Common myeloid progenitor, CD34-positive (primary cell): Measurements from ENCODE around the gene POU4F1.

Experiments
- CTCF ChIA-PET: fragments of 350-600 bp; sonication (Branson Sonifier 250); formaldehyde crosslinking; loops from one replicate; lab custom pipeline; 2021; ENCODE audit warnings: antibody characterized with exemption; lab: Charles Lee
- POLR2A ChIA-PET: fragments of 350-600 bp; sonication (Branson Sonifier 250); formaldehyde crosslinking; loops from one replicate; lab custom pipeline; 2021; ENCODE audit warnings: antibody characterized with exemption; lab: Charles Lee
- DNase-seq, 3 donors: peaks; one replicate each; pipeline versions ENCODE4 v3.0.0 to v3.0.0-alpha.2; 2013
- H3K27ac ChIP-seq, 2 experiments: 1 replicate in 1 of 2; 2 replicates in 1 of 2; pipeline ENCODE4 v1.7.0; 2013; ENCODE audit warnings: inconsistent platforms in 2 of 2, low read length in 2 of 2, mild to moderate bottlenecking in 2 of 2, low read depth in 1 of 2, moderate library complexity in 1 of 2; ENCODE audit not compliant: severe bottlenecking in 2 of 2, insufficient read depth in 1 of 2, poor library complexity in 1 of 2
- H3K27me3 ChIP-seq, 5 experiments: replicated peaks in 2 of 5; 1 replicate in 3 of 5; 2 replicates in 2 of 5; pipeline versions ENCODE4 v1.6.1 to v1.7.0; 2013; ENCODE audit warnings: low read length in 4 of 5, mild to moderate bottlenecking in 2 of 5, moderate library complexity in 2 of 5, inconsistent platforms in 1 of 5; ENCODE audit not compliant: insufficient read depth in 5 of 5, control insufficient read depth in 4 of 5
- H3K36me3 ChIP-seq, 4 experiments: 1 replicate in 2 of 4; 2 replicates in 2 of 4; pipeline versions ENCODE4 v1.6.1 to v1.7.0; 2013; ENCODE audit warnings: low read length in 3 of 4, control low read depth in 1 of 4, mild to moderate bottlenecking in 1 of 4; ENCODE audit not compliant: control insufficient read depth in 4 of 4, insufficient read depth in 4 of 4
- H3K4me1 ChIP-seq, 4 experiments: 1 replicate in 3 of 4; 2 replicates in 1 of 4; pipeline versions ENCODE4 v1.6.1 to v1.7.1; 2013; ENCODE audit warnings: low read length in 3 of 4, mild to moderate bottlenecking in 3 of 4, control low read depth in 1 of 4, inconsistent platforms in 1 of 4, moderate library complexity in 1 of 4; ENCODE audit not compliant: control insufficient read depth in 4 of 4, insufficient read depth in 4 of 4; ENCODE audit errors: control extremely low read depth in 1 of 4
- H3K4me3 ChIP-seq, 7 experiments: 1 replicate in 4 of 7; 2 replicates in 3 of 7; pipeline versions ENCODE4 v1.5.1 to v1.7.0; 2013; ENCODE audit warnings: mild to moderate bottlenecking in 7 of 7, low read length in 6 of 7, moderate library complexity in 6 of 7, inconsistent platforms in 2 of 7, low read depth in 2 of 7, control low read depth in 1 of 7; ENCODE audit not compliant: insufficient read depth in 4 of 7, control insufficient read depth in 1 of 7; ENCODE audit errors: extremely low read depth in 1 of 7
- H3K9me3 ChIP-seq, 5 experiments: 1 replicate in 4 of 5; 2 replicates in 1 of 5; pipeline versions ENCODE4 v1.6.1 to v1.7.1; 2013; ENCODE audit warnings: low read length in 4 of 5, mild to moderate bottlenecking in 2 of 5, inconsistent platforms in 1 of 5, low read depth in 1 of 5, moderate library complexity in 1 of 5; ENCODE audit not compliant: control insufficient read depth in 4 of 5, insufficient read depth in 2 of 5; ENCODE audit errors: control extremely low read depth in 1 of 5
- WGBS: methylation state at CpG from one replicate; pipeline ENCODE4 v1.1.5; 2013; ENCODE audit not compliant: insufficient coverage; 5-methylcytosine and 5-hydroxymethylcytosine counted together

POU4F1 gene

GRCh38 chr13:78601124-78601873 is 2.1 kb downstream of the POU4F1 start:
- WGBS, result 3% methylated on average over 52 of the region's 58 CpGs
- peak in 2 of 3 donors; percentile 61 to 66 for DNase-seq
- peak overlapping the region in 5 of 7 experiments; percentile 16 to 58 (median 36) for H3K4me3 ChIP-seq

GRCh38 chr13:78600280-78600883 is 3.0 kb downstream of the POU4F1 start:
- Histone ChIP-seq H3K9me3 (no peaks in the 10 kb centered on the region), H3K27me3 (peaks cover 42 to 97% (median 77%) of the 10 kb centered on the region in 5 experiments), H3K4me1 (peaks cover 0 to 43% (median 41%) of the 10 kb centered on the region in 4 experiments), H3K4me3 (no peak overlapping the region), H3K36me3 (no peaks in the 10 kb centered on the region), H3K27ac (no peak overlapping the region)
- 12% methylated on average over 9 of the region's 13 CpGs for WGBS
- ChIA-PET POLR2A (no interaction called here), CTCF (interaction anchor here (0.9 to 1.3 kb wide), 2 partner anchors 9 to 11 kb away, joined by 3 read pairs; no protein-coding TSS in a partner anchor)
- peak in 1 of 3 donors; percentile 10 for DNase-seq

More at GRCh38 chr13:78601124-78601873, 2.1 kb downstream of the POU4F1 start:
- Histone ChIP-seq H3K4me1 (peaks cover 0 to 38% (median 34%) of the 10 kb centered on the region in 4 experiments), H3K27me3 (peaks cover 46 to 97% (median 77%) of the 10 kb centered on the region in 5 experiments), H3K36me3 (no peaks in the 10 kb centered on the region), H3K9me3 (no peaks in the 10 kb centered on the region), H3K27ac (no peak overlapping the region)
- CTCF ChIA-PET, result interaction anchor here (0.9 to 1.3 kb wide), 2 partner anchors 8 to 12 kb away, joined by 3 read pairs; no protein-coding TSS in a partner anchor
- POLR2A ChIA-PET, result no interaction called here

GRCh38 chr13:78599645-78600279 is 3.6 kb downstream of the POU4F1 start:
- ChIA-PET CTCF (interaction anchor here (1.3 kb wide), 1 partner anchor 9 kb away, joined by 3 read pairs; no protein-coding TSS in a partner anchor), POLR2A (no interaction called here)
- Histone ChIP-seq H3K36me3 (no peaks in the 10 kb centered on the region), H3K9me3 (no peaks in the 10 kb centered on the region), H3K4me1 (peaks cover 0 to 43% (median 39%) of the 10 kb centered on the region in 4 experiments), H3K4me3 (no peak overlapping the region), H3K27me3 (peaks cover 44 to 97% (median 75%) of the 10 kb centered on the region in 5 experiments), H3K27ac (no peak overlapping the region)
- no CpG with 5 or more reads among the region's 6 CpGs for WGBS
- peak in 2 of 3 donors; percentile 49 to 58 for DNase-seq

GRCh38 chr13:78598966-78599644 is 4.2 kb downstream of the POU4F1 start:
- WGBS, result 0% methylated on average over 1 of the region's 5 CpGs

GRCh38 chr13:78598116-78598781 is 5.1 kb downstream of the POU4F1 start:
- CTCF ChIA-PET, result no interaction called here
- Histone ChIP-seq H3K9me3 (no peaks in the 10 kb centered on the region), H3K4me1 (peaks cover 0 to 34% (median 32%) of the 10 kb centered on the region in 4 experiments), H3K4me3 (no peak overlapping the region), H3K27me3 (peaks cover 46 to 97% (median 76%) of the 10 kb centered on the region in 5 experiments), H3K27ac (no peak overlapping the region), H3K36me3 (no peaks in the 10 kb centered on the region)
- no CpG with 5 or more reads among the region's 3 CpGs for WGBS
- POLR2A ChIA-PET, result no interaction called here
- DNase-seq, result peak in 2 of 3 donors; percentile 25 to 28

More at GRCh38 chr13:78598966-78599644, 4.2 kb downstream of the POU4F1 start:
- H3K36me3 ChIP-seq, result no peaks in the 10 kb centered on the region
- POLR2A ChIA-PET, result no interaction called here
- H3K27ac ChIP-seq, result no peak overlapping the region
- H3K9me3 ChIP-seq, result no peaks in the 10 kb centered on the region
- H3K27me3 ChIP-seq, result peaks cover 42 to 97% (median 74%) of the 10 kb centered on the region in 5 experiments
- H3K4me1 ChIP-seq, result peaks cover 0 to 43% (median 39%) of the 10 kb centered on the region in 4 experiments
- H3K4me3 ChIP-seq, result no peak overlapping the region
- CTCF ChIA-PET, result no interaction called here
- DNase-seq, result peak in 2 of 3 donors; percentile 22 to 24

GRCh38 chr13:78597602-78597932 is 5.8 kb downstream of the POU4F1 start:
- H3K36me3 ChIP-seq, result no peaks in the 10 kb centered on the region
- H3K4me3 ChIP-seq, result no peak overlapping the region
- peaks cover 50 to 97% (median 80%) of the 10 kb centered on the region in 5 experiments for H3K27me3 ChIP-seq
- H3K9me3 ChIP-seq, result no peaks in the 10 kb centered on the region
- ChIA-PET POLR2A (interaction anchor here (0.7 kb wide), 1 partner anchor 71 kb away, joined by 4 read pairs; no protein-coding TSS in a partner anchor), CTCF (no interaction called here)
- WGBS, result 3% methylated on average over 6 of the region's 7 CpGs
- H3K27ac ChIP-seq, result no peak overlapping the region
- peaks cover 0 to 27% (median 25%) of the 10 kb centered on the region in 4 experiments for H3K4me1 ChIP-seq
- DNase-seq, result no peak
